Natural killer cell (primary cell): ENCODE data around the gene SERTAD1. TPM values are rescaled to one million over a fixed set of nuclear protein-coding genes. Genes with fewer than 3 reads are reported as not detected.
A peak's percentile ranks its signal among the peaks of the same experiment; 100 is the strongest.

Experiments
- ATAC-seq, 3 donors: fragments of 150-1000 bp in 2 of 3; fragments of 200-7000 bp in 1 of 3; cut with Tn5 transposase; 1 replicate in 1 of 3; 2 replicates in 2 of 3; pipeline ENCODE4 v1.10.0; 2021; ENCODE audit warnings: mild to moderate bottlenecking in 2 of 3, moderate library complexity in 2 of 3
- DNase-seq, 2 donors: peaks; one replicate each; pipeline versions ENCODE4 v3.0.0 to v3.0.0-alpha.2; 2013 to 2021; ENCODE audit warnings: mixed read lengths in 1 of 2
- H3K27ac ChIP-seq: one replicate; pipeline ENCODE4 v1.5.1; 2013; ENCODE audit warnings: mild to moderate bottlenecking, low read length
- H3K27me3 ChIP-seq: one replicate; pipeline ENCODE4 v1.6.1; 2013; ENCODE audit warnings: low read length; ENCODE audit not compliant: control insufficient read depth, insufficient read depth
- H3K36me3 ChIP-seq: one replicate; pipeline ENCODE4 v1.6.1; 2013; ENCODE audit warnings: low read length; ENCODE audit not compliant: control insufficient read depth, insufficient read depth
- H3K4me1 ChIP-seq: one replicate; pipeline ENCODE4 v1.6.1; 2013; ENCODE audit warnings: low read length; ENCODE audit not compliant: control insufficient read depth, insufficient read depth
- H3K4me3 ChIP-seq: one replicate; pipeline ENCODE4 v1.5.1; 2013; ENCODE audit warnings: low read length
- H3K9me3 ChIP-seq: one replicate; pipeline ENCODE4 v1.6.1; 2013; ENCODE audit warnings: low read length; ENCODE audit not compliant: control insufficient read depth, insufficient read depth
- H3K27ac Mint-ChIP-seq, 2 donors: one replicate each; pipeline ENCODE4 v1.8.0; 2022; ENCODE audit warnings: mild to moderate bottlenecking in 2 of 2, mixed read lengths in 2 of 2, moderate library complexity in 1 of 2
- H3K27me3 Mint-ChIP-seq, 2 donors: one replicate each; pipeline ENCODE4 v1.8.0; 2022; ENCODE audit warnings: low read depth in 2 of 2, mixed read lengths in 2 of 2
- H3K36me3 Mint-ChIP-seq: one replicate; pipeline ENCODE4 v1.8.0; 2022; ENCODE audit warnings: mixed read lengths
- H3K4me1 Mint-ChIP-seq, 2 donors: one replicate each; pipeline ENCODE4 v1.8.0; 2022; ENCODE audit warnings: mixed read lengths in 2 of 2
- H3K4me3 Mint-ChIP-seq: one replicate; pipeline ENCODE4 v1.8.0; 2022; ENCODE audit warnings: mild to moderate bottlenecking, moderate library complexity, mixed read lengths
- H3K9me3 Mint-ChIP-seq, 2 donors: one replicate each; pipeline ENCODE4 v1.8.0; 2022; ENCODE audit warnings: mixed read lengths in 2 of 2
- CTCF ChIP-seq: fragments of 200-600 bp; IDR thresholded peaks from one replicate; pipeline ENCODE4 v1.8.0; 2022; ENCODE audit warnings: antibody characterized with exemption
- WGBS: methylation state at CpG from one replicate; pipeline ENCODE4 v1.1.7; 2013; ENCODE audit warnings: missing lambda C conversion rate; ENCODE audit not compliant: insufficient coverage; 5-methylcytosine and 5-hydroxymethylcytosine counted together
- intact Hi-C: fragments of 100-400 bp; cut with micrococcal nuclease; formaldehyde crosslinking; loops from one replicate; pipeline ENCODE4 v1.14.2; 2022
- total RNA-seq, 4 donors: library from RNA; stranded (reverse); fragments of 120-200 nt in 1 of 4; gene quantifications; one replicate each; pipeline versions ENCODE4 v1.2.3 to v1.2.4, GENCODE V29; 2013 to 2022

SERTAD1 gene
- total RNA-seq, 3 donors from 2014 or later (not counting 1 experiment from before 2014, with no cell fraction given), result 31.2 to 53.5 (median 38.7) TPM

- Histone ChIP-seq H3K4me3 (no peak overlapping the region), H3K27ac (no peak overlapping the region), H3K27me3 (peaks cover 6% of the 10 kb centered on the region), H3K4me1 (peaks cover 13% of the 10 kb centered on the region), H3K9me3 (no peaks in the 10 kb centered on the region), H3K36me3 (no peaks in the 10 kb centered on the region)
- DNase-seq, result no peak
- 97% methylated on average over 3 of the region's 3 CpGs for WGBS
- no peak for TF ChIP-seq CTCF
- no peak overlapping the region for H3K4me3 Mint-ChIP-seq
- H3K9me3 Mint-ChIP-seq, result no peaks in the 10 kb centered on the region
- no peak for ATAC-seq
- peaks cover 8 to 13% of the 10 kb centered on the region in 2 donors for H3K27me3 Mint-ChIP-seq
- H3K27ac Mint-ChIP-seq, result no peak overlapping the region
- no peaks in the 10 kb centered on the region for H3K36me3 Mint-ChIP-seq
- H3K4me1 Mint-ChIP-seq, result peaks cover 7% of the 10 kb centered on the region in 2 donors
- intact Hi-C loops, result no loop called here
Observed at GRCh38 chr19:40471111-40471510, 45.3 kb upstream of the SERTAD1 start.

GRCh38 chr19:40469011-40469410, 43.2 kb upstream of the SERTAD1 start:
- ATAC-seq (no peak), DNase-seq (no peak)
- Histone ChIP-seq H3K9me3 (no peaks in the 10 kb centered on the region), H3K4me3 (no peak overlapping the region), H3K27me3 (peaks cover 6% of the 10 kb centered on the region), H3K4me1 (peaks cover 32% of the 10 kb centered on the region), H3K36me3 (no peaks in the 10 kb centered on the region), H3K27ac (no peak overlapping the region)
- Mint-ChIP-seq H3K4me1 (peaks cover 23 to 26% of the 10 kb centered on the region in 2 donors), H3K36me3 (no peaks in the 10 kb centered on the region), H3K4me3 (no peak overlapping the region), H3K9me3 (no peaks in the 10 kb centered on the region), H3K27me3 (peaks cover 8 to 13% of the 10 kb centered on the region in 2 donors), H3K27ac (peak overlapping the region in 1 of 2 donors; percentile 42)
- WGBS, result 95% methylated on average over 6 of the region's 6 CpGs
- no peak for TF ChIP-seq CTCF
- intact Hi-C loops, result loop anchor here (5.0 to 10.0 kb wide), 4 partner anchors 122 to 653 kb away; partner anchors contain the start of genes C19orf47, MIA, PLD3 and RAB4B

GRCh38 chr19:40466985-40467734, 41.4 kb upstream of the SERTAD1 start, which contains the start of gene SPTBN4:
Gene SPTBN4 (plus strand): TSS chr19:40467001. CDS start chr19:40472622, 5,621 bp downstream.
- Mint-ChIP-seq H3K4me1 (peaks cover 23 to 26% of the 10 kb centered on the region in 2 donors), H3K4me3 (peak within 1 kb of the TSS; percentile 84), H3K27ac (peak within 1 kb of the TSS; percentile 88 to 93), H3K27me3 (peaks cover 8 to 13% of the 10 kb centered on the region in 2 donors), H3K36me3 (no peaks in the 10 kb centered on the region), H3K9me3 (no peaks in the 10 kb centered on the region)
- TF ChIP-seq CTCF, result no peak
- peak in 1 of 2 donors; percentile 30 for DNase-seq
- Histone ChIP-seq H3K4me1 (peaks cover 32% of the 10 kb centered on the region), H3K4me3 (peak within 1 kb of the TSS; percentile 70), H3K27ac (peak within 1 kb of the TSS; percentile 81), H3K36me3 (no peaks in the 10 kb centered on the region), H3K9me3 (no peaks in the 10 kb centered on the region), H3K27me3 (peaks cover 6% of the 10 kb centered on the region)
- intact Hi-C loops, result loop anchor here (1.0 to 10.0 kb wide), 9 partner anchors 23 to 861 kb away; partner anchors contain the start of genes C19orf47, MIA, PLD3 and RAB4B
- ATAC-seq, result no peak
- WGBS, result 4% methylated on average over 80 of the region's 87 CpGs
